Measurements from ENCODE around the gene SYT2. TPM values are rescaled to one million over a fixed set of nuclear protein-coding genes. Genes with fewer than 3 reads are reported as not detected.

Gene SYT2
- total RNA-seq, 1 experiment from 2014 or later: not detected

GRCh38 chr1:202682477-202682876 is 27.8 kb downstream of the SYT2 start:
- H3K4me2 ChIP-seq (ENCODE audit: low read length): no peak overlapping the region
- ATAC-seq (no peak), DNase-seq (ENCODE audit: low read depth, low spot score) (no peak)
- ChIA-PET POLR2A (no interaction called here), RAD21 (ENCODE audit: low non-redundant PET in 1 of 2, low total read pairs in 2 of 2, uncharacterized antibody in 2 of 2, unreplicated experiment in 2 of 2) (no interaction called here), CTCF (no interaction called here)
- H2AFZ ChIP-seq (ENCODE audit: low read depth, low read length, poor library complexity, severe bottlenecking): no peak overlapping the region
- H3K27ac ChIP-seq (ENCODE audit: low read depth, low read length): no peak overlapping the region
- H3K9me2 ChIP-seq (ENCODE audit: insufficient read depth): no peaks in the 10 kb centered on the region
- H3K4me1 ChIP-seq (ENCODE audit: control insufficient read depth in 1 of 2, insufficient read depth in 2 of 2, low read length in 2 of 2): peaks cover 5 to 8% of the 10 kb centered on the region in 2 experiments; a peak in 3 of 4 replicates
- no peak overlapping the region for H3K4me3 ChIP-seq (replicated peaks in 1 of 2; ENCODE audit: low read depth in 1 of 2, low read length in 2 of 2)
- no peak overlapping the region for H3K9ac ChIP-seq (ENCODE audit: low read length)
- intact Hi-C loops (cut with micrococcal nuclease): no loop called here
- H4K20me1 ChIP-seq (ENCODE audit: insufficient read depth): no peaks in the 10 kb centered on the region
- peaks cover 42% of the 10 kb centered on the region for H3K27me3 ChIP-seq (ENCODE audit: insufficient read depth, low read length)
- no TSS peak for BruUV-seq (replicated peaks)
- no peak for TF ChIP-seq SIN3A (IDR thresholded peaks at IDR 0.05; ENCODE audit: low read depth)
- no peak for TF ChIP-seq TCF7L2 (IDR thresholded peaks at IDR 0.05; ENCODE audit: borderline replicate concordance, extremely low read depth, insufficient read depth, insufficient read length)
- no peak for TF ChIP-seq EZH2 (IDR thresholded peaks at IDR 0.05)
- no peak for TF ChIP-seq POLR2A (IDR thresholded peaks at IDR 0.05; ENCODE audit: borderline replicate concordance, extremely low read depth, insufficient read depth, insufficient read length)
- TF ChIP-seq EZH2phosphoT487 (IDR thresholded peaks at IDR 0.05; ENCODE audit: borderline replicate concordance): no peak
- no peak for TF ChIP-seq ZFX (IDR thresholded peaks at IDR 0.05)
- no peak for TF ChIP-seq JUND (IDR thresholded peaks at IDR 0.05)
- TF ChIP-seq ELF1 (IDR thresholded peaks at IDR 0.05; ENCODE audit: borderline replicate concordance, low read depth): no peak
- H3K9me3 ChIP-seq (ENCODE audit: control insufficient read depth in 1 of 2, insufficient read depth in 1 of 2, low read depth in 1 of 2, low read length in 2 of 2): no peaks in the 10 kb centered on the region
- no peaks in the 10 kb centered on the region for H3K79me2 ChIP-seq (ENCODE audit: insufficient read depth, low read length)
- H3K36me3 ChIP-seq (ENCODE audit: control insufficient read depth in 1 of 2, insufficient read depth in 2 of 2, low read length in 2 of 2): no peaks in the 10 kb centered on the region

GRCh38 chr1:202681736-202682420 is 28.4 kb downstream of the SYT2 start:
- CTCF ChIA-PET: no interaction called here
- ATAC-seq: no peak
- BruUV-seq (replicated peaks): no TSS peak

More at GRCh38 chr1:202681736-202682420, 28.4 kb downstream of the SYT2 start:
- H4K20me1 ChIP-seq (ENCODE audit: insufficient read depth): no peaks in the 10 kb centered on the region
- H3K4me2 ChIP-seq (ENCODE audit: low read length): no peak overlapping the region
- no peak overlapping the region for H3K4me3 ChIP-seq (replicated peaks in 1 of 2; ENCODE audit: low read depth in 1 of 2, low read length in 2 of 2)
- H2AFZ ChIP-seq (ENCODE audit: low read depth, low read length, poor library complexity, severe bottlenecking): no peak overlapping the region
- DNase-seq (ENCODE audit: low read depth, low spot score): no peak
- ChIA-PET POLR2A (no interaction called here), RAD21 (ENCODE audit: low non-redundant PET in 1 of 2, low total read pairs in 2 of 2, uncharacterized antibody in 2 of 2, unreplicated experiment in 2 of 2) (no interaction called here)
- no peaks in the 10 kb centered on the region for H3K9me2 ChIP-seq (ENCODE audit: insufficient read depth)
- intact Hi-C loops (cut with micrococcal nuclease): no loop called here
- no peaks in the 10 kb centered on the region for H3K9me3 ChIP-seq (ENCODE audit: control insufficient read depth in 1 of 2, insufficient read depth in 1 of 2, low read depth in 1 of 2, low read length in 2 of 2)
- H3K9ac ChIP-seq (ENCODE audit: low read length): no peak overlapping the region
- H3K79me2 ChIP-seq (ENCODE audit: insufficient read depth, low read length): no peaks in the 10 kb centered on the region
- no peak overlapping the region for H3K27ac ChIP-seq (ENCODE audit: low read depth, low read length)
- no peak for TF ChIP-seq JUND (IDR thresholded peaks at IDR 0.05)
- no peak for TF ChIP-seq POLR2AphosphoS5 (IDR thresholded peaks at IDR 0.05; ENCODE audit: low read depth, low read length)
- TF ChIP-seq SRF (IDR thresholded peaks at IDR 0.05; ENCODE audit: low read depth): no peak
- no peak for TF ChIP-seq CBX3 (IDR thresholded peaks at IDR 0.05; ENCODE audit: low read depth)
- no peak for TF ChIP-seq POLR2A (IDR thresholded peaks at IDR 0.05; ENCODE audit: borderline replicate concordance, extremely low read depth, insufficient read depth, insufficient read length)
- no peak for TF ChIP-seq ZFX (IDR thresholded peaks at IDR 0.05)
- TF ChIP-seq EGR1 (IDR thresholded peaks at IDR 0.05; ENCODE audit: low read depth): no peak
- TF ChIP-seq ZBTB33 (IDR thresholded peaks at IDR 0.05; ENCODE audit: extremely low read depth, insufficient replicate concordance, low read length): no peak
- no peak for TF ChIP-seq SIN3A (IDR thresholded peaks at IDR 0.05; ENCODE audit: low read depth)
- no peak for TF ChIP-seq ATF3 (IDR thresholded peaks at IDR 0.05)
- no peak for TF ChIP-seq RAD21 (IDR thresholded peaks at IDR 0.05; ENCODE audit: low read depth)
- no peaks in the 10 kb centered on the region for H3K36me3 ChIP-seq (ENCODE audit: control insufficient read depth in 1 of 2, insufficient read depth in 2 of 2, low read length in 2 of 2)
- peaks cover 5 to 8% of the 10 kb centered on the region in 2 experiments; a peak in 3 of 4 replicates for H3K4me1 ChIP-seq (ENCODE audit: control insufficient read depth in 1 of 2, insufficient read depth in 2 of 2, low read length in 2 of 2)
- H3K27me3 ChIP-seq (ENCODE audit: insufficient read depth, low read length): peaks cover 38% of the 10 kb centered on the region
